GM23338 (cell line): Measurements from ENCODE around the gene ADAM15. TPM values are rescaled to one million over a fixed set of nuclear protein-coding genes. Genes with fewer than 3 reads are reported as not detected.

Experiments
- ATAC-seq: fragments of 200-7000 bp; cut with Tn5 transposase; 3 replicates; pipeline ENCODE4 v1.9.1; 2020
- DNase-seq: peaks from one replicate; pipeline ENCODE4 v3.0.0-alpha.2; 2015; ENCODE audit warnings: low spot score
- H2AFZ ChIP-seq: fragments of 200-600 bp; sonication (generic); 2 replicates; pipeline ENCODE4 v1.8.0; 2016; ENCODE audit warnings: antibody characterized with exemption, mild to moderate bottlenecking, moderate library complexity
- H3F3A ChIP-seq: fragments of 200-600 bp; sonication (generic); replicated peaks from 2 replicates; pipeline ENCODE4 v1.8.0; 2017; ENCODE audit warnings: antibody characterized with exemption, mixed run types, low read depth
- H3K27ac ChIP-seq: fragments of 200-600 bp; sonication (generic); 2 replicates; pipeline ENCODE4 v1.6.1; 2016; ENCODE audit warnings: low read depth
- H3K27me3 ChIP-seq: fragments of 200-600 bp; sonication (generic); 2 replicates; pipeline ENCODE4 v1.8.0; 2016; ENCODE audit warnings: mild to moderate bottlenecking, mixed run types, moderate library complexity; ENCODE audit not compliant: insufficient read depth
- H3K36me3 ChIP-seq: fragments of 200-600 bp; sonication (generic); 2 replicates; pipeline ENCODE4 v1.8.0; 2016; ENCODE audit warnings: mild to moderate bottlenecking; ENCODE audit not compliant: insufficient read depth
- H3K4me1 ChIP-seq: fragments of 200-600 bp; sonication (generic); 2 replicates; pipeline ENCODE4 v1.8.0; 2016; ENCODE audit warnings: mild to moderate bottlenecking, moderate library complexity; ENCODE audit not compliant: insufficient read depth
- H3K4me2 ChIP-seq: fragments of 200-600 bp; sonication (generic); 2 replicates; pipeline ENCODE4 v1.7.1; 2017; ENCODE audit warnings: mixed run types
- H3K4me3 ChIP-seq: fragments of 200-600 bp; sonication (generic); 2 replicates; pipeline ENCODE4 v1.6.1; 2016; ENCODE audit warnings: mixed run types
- H3K79me2 ChIP-seq: fragments of 200-600 bp; sonication (generic); replicated peaks from 2 replicates; pipeline ENCODE4 v1.8.0; 2017; ENCODE audit warnings: mild to moderate bottlenecking; ENCODE audit not compliant: insufficient read depth
- H3K9me2 ChIP-seq: fragments of 200-600 bp; sonication (generic); 2 replicates; pipeline ENCODE4 v1.8.0; 2017; ENCODE audit not compliant: insufficient read depth
- H4K20me1 ChIP-seq: fragments of 200-600 bp; sonication (generic); replicated peaks from 2 replicates; pipeline ENCODE4 v1.8.0; 2017; ENCODE audit warnings: mild to moderate bottlenecking; ENCODE audit not compliant: insufficient read depth
- H3K27ac Mint-ChIP-seq: 2 replicates; pipeline ENCODE4 v1.8.0; 2020; ENCODE audit warnings: inconsistent platforms, mild to moderate bottlenecking, moderate library complexity, mixed read lengths
- H3K27me3 Mint-ChIP-seq: 3 replicates; pipeline ENCODE4 v1.8.0; 2022; ENCODE audit warnings: low read depth, mild to moderate bottlenecking, moderate library complexity, mixed read lengths, inconsistent platforms; ENCODE audit not compliant: insufficient read depth, poor library complexity
- H3K36me3 Mint-ChIP-seq: 3 replicates; pipeline ENCODE4 v1.8.0; 2021; ENCODE audit warnings: low read depth, mild to moderate bottlenecking, inconsistent platforms, moderate library complexity, mixed read lengths
- H3K4me1 Mint-ChIP-seq: 3 replicates; pipeline ENCODE4 v1.8.0; 2020; ENCODE audit warnings: mild to moderate bottlenecking, inconsistent platforms, mixed read lengths
- H3K4me3 Mint-ChIP-seq: 3 replicates; pipeline ENCODE4 v1.8.0; 2021; ENCODE audit warnings: moderate library complexity, mild to moderate bottlenecking, inconsistent platforms, mixed read lengths
- H3K9me3 Mint-ChIP-seq: 3 replicates; pipeline ENCODE4 v1.8.0; 2020; ENCODE audit warnings: moderate library complexity, mild to moderate bottlenecking, inconsistent platforms, mixed read lengths
- CREB1 ChIP-seq: fragments of 250-450 bp; sonication (Bioruptor Pico); IDR thresholded peaks from 2 replicates; pipeline ENCODE4 v1.5.0; 2020; ENCODE audit warnings: low read depth, mild to moderate bottlenecking, moderate library complexity
- CTCF ChIP-seq, 2 experiments: fragments of 200-600 bp in 1 of 2; sonication (generic) in 1 of 2; conservative IDR thresholded peaks; 2 replicates each; pipeline versions ENCODE4 v1.5.1 to v1.6.1; 2016 to 2017; ENCODE audit warnings: antibody characterized with exemption in 2 of 2, low read depth in 2 of 2, mild to moderate bottlenecking in 2 of 2, moderate library complexity in 1 of 2
- ETS1 ChIP-seq: IDR thresholded peaks from 2 replicates; pipeline ENCODE4 v1.6.1; 2016; ENCODE audit warnings: antibody characterized with exemption
- EZH2 ChIP-seq: fragments of 200-600 bp; sonication (generic); IDR thresholded peaks from one replicate; pipeline ENCODE4 v1.8.0; 2017; ENCODE audit warnings: antibody characterized with exemption, mild to moderate bottlenecking, low read depth; ENCODE audit not compliant: unreplicated experiment
- EZH2phosphoT487 ChIP-seq: fragments of 200-600 bp; sonication (generic); IDR thresholded peaks from one replicate; pipeline ENCODE4 v1.8.1; 2018; ENCODE audit warnings: antibody characterized with exemption; ENCODE audit not compliant: unreplicated experiment
- JUNB ChIP-seq: IDR thresholded peaks from one replicate; pipeline ENCODE4 v1.6.1; 2016; ENCODE audit warnings: antibody characterized with exemption; ENCODE audit not compliant: unreplicated experiment
- NANOG ChIP-seq: IDR thresholded peaks from 2 replicates; pipeline ENCODE4 v1.6.1; 2016; ENCODE audit warnings: antibody characterized with exemption, borderline replicate concordance
- POLR2AphosphoS5 ChIP-seq: IDR thresholded peaks from 2 replicates; pipeline ENCODE4 v1.6.1; 2016; ENCODE audit warnings: antibody characterized with exemption, low read depth
- REST ChIP-seq: IDR thresholded peaks from one replicate; pipeline ENCODE4 v1.6.1; 2018; ENCODE audit warnings: antibody characterized with exemption; ENCODE audit not compliant: unreplicated experiment
- STAT1 ChIP-seq: IDR thresholded peaks from one replicate; pipeline ENCODE4 v1.6.1; 2016; ENCODE audit warnings: antibody characterized with exemption; ENCODE audit not compliant: unreplicated experiment
- ZNF114 ChIP-seq: fragments of 250-450 bp; sonication (Bioruptor Pico); IDR thresholded peaks from 2 replicates; pipeline ENCODE4 v1.5.0; 2020; ENCODE audit warnings: mild to moderate bottlenecking, moderate library complexity
- ZNF331 ChIP-seq: fragments of 250-450 bp; sonication (Bioruptor Pico); IDR thresholded peaks from 2 replicates; pipeline ENCODE4 v1.5.0; 2020; ENCODE audit warnings: low read depth, mild to moderate bottlenecking, moderate library complexity
- ZNF462 ChIP-seq: fragments of 250-450 bp; sonication (Bioruptor Pico); IDR thresholded peaks from 2 replicates; pipeline ENCODE4 v1.5.0; 2020; ENCODE audit warnings: mild to moderate bottlenecking, moderate library complexity
- polyA plus RNA-seq: library from polyadenylated mRNA; unstranded; fragments of >200 nt; fragmentation: Nextera tagmentation; extraction: Ambion mirVana; gene quantifications from 2 replicates; pipeline ENCODE4 v1.2.1, GENCODE V29; 2016
- total RNA-seq: library from RNA; depleted of rRNA; stranded (reverse); fragments of >200 nt; shearing (Covaris generic); gene quantifications from 2 replicates; pipeline ENCODE4 v1.2.3, GENCODE V29; 2014

The ADAM15 gene
- total and polyA plus RNA-seq, 2 experiments from 2014 or later: 24.2 to 31.1 TPM

- no peaks in the 10 kb centered on the region for H3K79me2 ChIP-seq
- H3K4me2 ChIP-seq: no peak overlapping the region
- H3K9me2 ChIP-seq: no peaks in the 10 kb centered on the region
- Mint-ChIP-seq H3K27me3 (peaks cover 22% of the 10 kb centered on the region), H3K36me3 (peaks cover 4% of the 10 kb centered on the region; the same call in 2 of the 3 replicates), H3K9me3 (no peaks in the 10 kb centered on the region), H3K4me3 (no peak overlapping the region), H3K27ac (no peak overlapping the region), H3K4me1 (peaks cover 23% of the 10 kb centered on the region)
- ATAC-seq (no peak), DNase-seq (no peak)
- no peaks in the 10 kb centered on the region for H4K20me1 ChIP-seq
- no peaks in the 10 kb centered on the region for H3K36me3 ChIP-seq
- TF ChIP-seq EZH2phosphoT487: no peak
- no peak for TF ChIP-seq ZNF114 (CRISPR knock-in tag)
- TF ChIP-seq ETS1: no peak
- TF ChIP-seq ZNF331: no peak
- no peak for TF ChIP-seq ZNF462
- no peak for TF ChIP-seq JUNB
- TF ChIP-seq EZH2: no peak
- no peak for TF ChIP-seq POLR2AphosphoS5
- no peak for TF ChIP-seq REST
- no peak for TF ChIP-seq CTCF (conservative IDR thresholded peaks at IDR 0.05; ENCODE audit: low read depth in 2 of 2)
- TF ChIP-seq STAT1: no peak
- TF ChIP-seq NANOG: no peak
- TF ChIP-seq CREB1 (CRISPR knock-in tag): no peak
- H2AFZ ChIP-seq: no peak overlapping the region
- H3K4me1 ChIP-seq: peaks cover under 1% of the 10 kb centered on the region; the same call in 1 of the 2 replicates
- H3K27ac ChIP-seq: no peak overlapping the region
- H3K27me3 ChIP-seq: no peaks in the 10 kb centered on the region
- H3F3A ChIP-seq: no peaks in the 10 kb centered on the region
- H3K4me3 ChIP-seq: no peak overlapping the region
These were observed 27.5 kb upstream of the ADAM15 start for GRCh38 chr1:155023627-155024026.
